ENCODE results near the gene RBBP5. TPM values are rescaled to one million over a fixed set of nuclear protein-coding genes. Genes with fewer than 3 reads are reported as not detected.

The RBBP5 gene
- total RNA-seq, 4 donors from 2014 or later = 14.4 to 25.1 (median 21.2) TPM

DNA sequence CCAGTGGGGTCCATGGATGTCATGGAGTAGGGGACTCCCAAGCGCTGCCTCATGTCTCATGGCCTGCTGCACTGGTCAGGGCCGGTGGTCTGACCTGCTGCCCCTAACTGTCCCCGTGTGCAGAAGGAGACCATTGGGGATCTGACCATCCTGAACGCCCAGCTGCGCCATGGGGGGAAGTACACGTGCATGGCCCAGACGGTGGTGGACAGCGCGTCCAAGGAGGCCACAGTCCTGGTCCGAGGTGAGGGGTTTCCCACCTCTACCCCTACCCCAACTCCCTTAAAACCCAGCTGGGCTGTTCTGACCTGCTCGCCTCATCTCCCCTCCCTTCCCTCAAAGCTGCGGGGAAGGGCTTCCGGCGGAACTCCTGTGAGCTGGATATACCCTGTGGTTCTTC, 56.1 kb downstream of the RBBP5 start:
- Histone ChIP-seq H3K27ac (no peak overlapping the region), H3K27me3 (no peaks in the 10 kb centered on the region), H3K4me3 (no peak overlapping the region), H3K4me1 (no peaks in the 10 kb centered on the region), H3K9me3 (no peaks in the 10 kb centered on the region), H3K36me3 (no peaks in the 10 kb centered on the region)
- ATAC-seq = no peak
- TF ChIP-seq POLR2A (IDR thresholded peaks at IDR 0.05) = no peak
- TF ChIP-seq, protein P1, sequence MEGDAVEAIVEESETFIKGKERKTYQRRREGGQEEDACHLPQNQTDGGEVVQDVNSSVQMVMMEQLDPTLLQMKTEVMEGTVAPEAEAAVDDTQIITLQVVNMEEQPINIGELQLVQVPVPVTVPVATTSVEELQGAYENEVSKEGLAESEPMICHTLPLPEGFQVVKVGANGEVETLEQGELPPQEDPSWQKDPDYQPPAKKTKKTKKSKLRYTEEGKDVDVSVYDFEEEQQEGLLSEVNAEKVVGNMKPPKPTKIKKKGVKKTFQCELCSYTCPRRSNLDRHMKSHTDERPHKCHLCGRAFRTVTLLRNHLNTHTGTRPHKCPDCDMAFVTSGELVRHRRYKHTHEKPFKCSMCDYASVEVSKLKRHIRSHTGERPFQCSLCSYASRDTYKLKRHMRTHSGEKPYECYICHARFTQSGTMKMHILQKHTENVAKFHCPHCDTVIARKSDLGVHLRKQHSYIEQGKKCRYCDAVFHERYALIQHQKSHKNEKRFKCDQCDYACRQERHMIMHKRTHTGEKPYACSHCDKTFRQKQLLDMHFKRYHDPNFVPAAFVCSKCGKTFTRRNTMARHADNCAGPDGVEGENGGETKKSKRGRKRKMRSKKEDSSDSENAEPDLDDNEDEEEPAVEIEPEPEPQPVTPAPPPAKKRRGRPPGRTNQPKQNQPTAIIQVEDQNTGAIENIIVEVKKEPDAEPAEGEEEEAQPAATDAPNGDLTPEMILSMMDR (IDR thresholded peaks at IDR 0.05 in 4 of 5, conservative IDR thresholded peaks at IDR 0.05 in 1 of 5) = no peak
- intact Hi-C loops (cut with DNase I; ENCODE audit: low total_unique reads) = no loop called here
- in situ Hi-C loops (cut with MboI; ENCODE audit: low sequenced_read_pairs in 4 of 4) = loop anchor here in 1 of 4 donors (10.0 kb wide), 1 partner anchor 91 kb away; no protein-coding TSS in a partner anchor
- DNase-seq = no peak

DNA sequence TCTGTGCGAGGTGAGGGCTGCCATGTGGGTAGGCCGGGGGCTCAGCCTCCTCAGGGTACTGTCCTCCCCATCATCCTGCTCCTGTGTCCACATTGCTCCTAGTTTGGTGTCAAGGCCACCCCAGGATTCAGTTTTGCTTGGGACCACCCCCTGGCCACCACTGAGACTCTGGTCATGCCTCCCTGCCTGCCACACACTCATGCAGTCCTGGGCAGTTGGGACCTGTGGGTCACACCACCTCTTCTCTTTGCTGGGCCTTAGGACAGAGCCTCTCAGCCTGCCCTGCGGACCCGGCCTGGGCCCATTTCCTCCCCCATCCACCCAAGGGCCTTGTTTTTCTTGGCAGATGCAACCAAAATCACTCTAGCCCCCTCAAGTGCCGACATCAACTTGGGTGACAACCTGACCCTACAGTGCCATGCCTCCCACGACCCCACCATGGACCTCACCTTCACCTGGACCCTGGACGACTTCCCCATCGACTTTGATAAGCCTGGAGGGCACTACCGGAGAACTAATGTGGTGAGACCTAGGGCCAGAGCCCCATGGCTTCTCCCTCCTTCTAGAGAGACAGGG, 56.9 kb downstream of the RBBP5 start:
- Histone ChIP-seq H3K27ac (no peak overlapping the region), H3K9me3 (no peaks in the 10 kb centered on the region), H3K36me3 (no peaks in the 10 kb centered on the region), H3K4me3 (no peak overlapping the region), H3K4me1 (no peaks in the 10 kb centered on the region), H3K27me3 (no peaks in the 10 kb centered on the region)
- no peak for DNase-seq
- in situ Hi-C loops (cut with MboI; ENCODE audit: low sequenced_read_pairs in 4 of 4) = loop anchor here in 2 of 4 donors (5.0 to 10.0 kb wide), 2 partner anchors 88 to 90 kb away; no protein-coding TSS in a partner anchor
- TF ChIP-seq POLR2A (IDR thresholded peaks at IDR 0.05) = no peak
- intact Hi-C loops (cut with DNase I; ENCODE audit: low total_unique reads) = loop anchor here (5.0 kb wide), 2 partner anchors 73 to 88 kb away; no protein-coding TSS in a partner anchor
- no peak for ATAC-seq

DNA sequence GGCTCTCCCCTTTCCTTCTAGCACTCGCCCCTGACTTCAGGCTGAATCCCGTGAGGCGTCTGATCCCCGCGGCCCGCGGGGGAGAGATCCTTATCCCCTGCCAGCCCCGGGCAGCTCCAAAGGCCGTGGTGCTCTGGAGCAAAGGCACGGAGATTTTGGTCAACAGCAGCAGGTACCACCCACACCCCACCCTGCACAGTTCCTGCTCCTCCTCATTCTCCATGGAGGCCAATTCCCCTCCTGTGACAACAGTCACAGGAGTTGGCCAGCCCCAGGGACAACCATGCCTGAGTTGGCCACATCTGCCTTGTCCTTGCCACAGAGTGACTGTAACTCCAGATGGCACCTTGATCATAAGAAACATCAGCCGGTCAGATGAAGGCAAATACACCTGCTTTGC, 57.5 kb downstream of the RBBP5 start:
- ATAC-seq (no peak), DNase-seq (no peak)
- Histone ChIP-seq H3K4me3 (no peak overlapping the region), H3K36me3 (no peaks in the 10 kb centered on the region), H3K4me1 (no peaks in the 10 kb centered on the region), H3K27me3 (no peaks in the 10 kb centered on the region), H3K9me3 (no peaks in the 10 kb centered on the region), H3K27ac (no peak overlapping the region)
- intact Hi-C loops (cut with DNase I; ENCODE audit: low total_unique reads) (loop anchor here (5.0 kb wide), 2 partner anchors 72 to 87 kb away; no protein-coding TSS in a partner anchor), in situ Hi-C loops (cut with MboI; ENCODE audit: low sequenced_read_pairs in 4 of 4) (loop anchor here in 2 of 4 donors (5.0 to 10.0 kb wide), 2 partner anchors 87 to 90 kb away; no protein-coding TSS in a partner anchor)
- no peak for TF ChIP-seq POLR2A (IDR thresholded peaks at IDR 0.05)
- TF ChIP-seq, protein P1 (IDR thresholded peaks at IDR 0.05 in 4 of 5, conservative IDR thresholded peaks at IDR 0.05 in 1 of 5) = no peak

DNA sequence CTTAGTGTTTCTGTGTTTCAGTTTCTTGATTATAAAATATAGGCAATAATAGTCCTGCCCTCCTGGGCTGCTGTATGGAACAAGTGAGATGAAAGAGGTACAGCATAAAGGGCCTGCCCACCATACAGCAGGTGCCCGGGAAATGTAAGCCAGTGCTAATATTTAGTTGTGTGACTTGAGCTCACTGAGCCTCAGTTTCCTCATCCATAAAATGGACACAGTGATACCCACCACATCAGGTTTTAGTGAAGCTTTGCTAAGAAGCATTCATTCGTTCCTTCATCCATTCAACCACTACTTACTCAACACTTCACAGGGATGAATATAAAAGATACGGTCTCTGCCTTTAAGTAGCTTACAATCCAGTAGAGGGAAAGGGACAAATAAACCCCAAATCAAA, 58.9 kb downstream of the RBBP5 start:
- H3K4me1 ChIP-seq = no peaks in the 10 kb centered on the region
- intact Hi-C loops (cut with DNase I; ENCODE audit: low total_unique reads) (loop anchor here (5.0 kb wide), 2 partner anchors 71 to 86 kb away; no protein-coding TSS in a partner anchor), in situ Hi-C loops (cut with MboI; ENCODE audit: low sequenced_read_pairs in 4 of 4) (loop anchor here in 2 of 4 donors (5.0 to 10.0 kb wide), 2 partner anchors 86 to 88 kb away; no protein-coding TSS in a partner anchor)

DNA sequence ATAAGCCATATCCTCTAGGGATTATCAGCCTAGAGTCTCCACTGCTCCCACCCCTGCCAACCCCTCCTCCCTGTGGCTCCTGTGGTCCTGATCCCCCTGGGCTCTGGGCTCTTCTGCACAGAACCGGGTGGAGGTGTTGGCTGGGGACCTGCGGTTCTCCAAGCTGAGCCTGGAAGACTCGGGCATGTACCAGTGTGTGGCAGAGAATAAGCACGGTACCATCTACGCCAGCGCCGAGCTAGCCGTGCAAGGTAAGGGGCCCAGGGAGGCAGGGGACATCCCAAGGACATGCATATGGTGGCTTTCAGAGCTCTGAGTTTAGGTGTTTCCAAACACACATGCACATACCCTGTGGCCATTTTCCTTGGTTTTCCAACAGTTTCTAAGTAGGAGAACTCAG, 59.5 kb downstream of the RBBP5 start:
- no peaks in the 10 kb centered on the region for H3K27me3 ChIP-seq
- intact Hi-C loops (cut with DNase I; ENCODE audit: low total_unique reads) = loop anchor here (5.0 kb wide), 2 partner anchors 70 to 85 kb away; no protein-coding TSS in a partner anchor
- no peak overlapping the region for H3K27ac ChIP-seq
- no peaks in the 10 kb centered on the region for H3K36me3 ChIP-seq
- TF ChIP-seq POLR2A (IDR thresholded peaks at IDR 0.05) = no peak
- TF ChIP-seq, protein P1 (IDR thresholded peaks at IDR 0.05 in 4 of 5, conservative IDR thresholded peaks at IDR 0.05 in 1 of 5) = no peak
- ATAC-seq (no peak), DNase-seq (no peak)
- no peaks in the 10 kb centered on the region for H3K4me1 ChIP-seq
- no peaks in the 10 kb centered on the region for H3K9me3 ChIP-seq
- no peak overlapping the region for H3K4me3 ChIP-seq
- in situ Hi-C loops (cut with MboI; ENCODE audit: low sequenced_read_pairs in 4 of 4) = loop anchor here in 2 of 4 donors (5.0 to 10.0 kb wide), 2 partner anchors 85 to 88 kb away; no protein-coding TSS in a partner anchor

More for the DNA sequence above, 58.9 kb downstream of the RBBP5 start:
- Histone ChIP-seq H3K36me3 (no peaks in the 10 kb centered on the region), H3K27me3 (no peaks in the 10 kb centered on the region), H3K9me3 (no peaks in the 10 kb centered on the region), H3K27ac (no peak overlapping the region), H3K4me3 (no peak overlapping the region)
- ATAC-seq = no peak
- TF ChIP-seq, protein P1 (IDR thresholded peaks at IDR 0.05 in 4 of 5, conservative IDR thresholded peaks at IDR 0.05 in 1 of 5) = no peak
- TF ChIP-seq POLR2A (IDR thresholded peaks at IDR 0.05) = no peak
- no peak for DNase-seq

Measured in gastrocnemius medialis (tissue), 4 donors.